PC-9 (cell line): ENCODE data around the gene RTKN2.

Source experiments
- CTCF ChIP-seq: fragments of 200-600 bp; sonication (generic); conservative IDR thresholded peaks from 2 replicates; pipeline ENCODE4 v1.6.1; 2017; ENCODE audit warnings: mixed run types, antibody characterized with exemption, mild to moderate bottlenecking, moderate library complexity
- EZH2 ChIP-seq: fragments of 200-600 bp; sonication (generic); IDR thresholded peaks from 2 replicates; pipeline ENCODE4 v1.8.0; 2017; ENCODE audit warnings: antibody characterized with exemption, low read depth

DNA sequence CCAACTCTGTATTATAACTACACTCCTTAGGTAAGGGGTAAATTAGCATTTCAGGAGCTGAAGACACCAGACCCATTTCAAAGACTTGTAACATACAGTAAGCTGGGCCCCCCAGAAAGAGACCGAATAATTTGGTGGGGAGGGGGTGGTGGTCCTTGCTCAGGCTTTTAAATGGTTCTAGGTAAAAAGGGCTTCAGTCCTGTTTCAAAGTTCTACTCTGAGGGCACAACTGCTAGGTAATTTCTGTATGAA, 73.0 kb downstream of the RTKN2 start:
- TF ChIP-seq EZH2 (no peak), CTCF (no peak)
